ENCODE data around the gene ADPRHL1.

The ADPRHL1 gene

GRCh38 chr13:113413178-113413897 is 40.0 kb downstream of the ADPRHL1 start:
- DNase-seq, result no peak

GRCh38 chr13:113412440-113412839 is 40.8 kb downstream of the ADPRHL1 start:
- DNase-seq, result no peak

GRCh38 chr13:113411216-113412023 is 41.9 kb downstream of the ADPRHL1 start:
- no peak for DNase-seq

GRCh38 chr13:113410472-113411201 is 42.7 kb downstream of the ADPRHL1 start:
- DNase-seq, result no peak

GRCh38 chr13:113408562-113408961 is 44.7 kb downstream of the ADPRHL1 start:
- DNase-seq, result no peak

- no peak for DNase-seq
Observed at GRCh38 chr13:113407531-113408393, 45.5 kb downstream of the ADPRHL1 start.

- DNase-seq, result no peak
Observed at GRCh38 chr13:113407103-113407530, 46.2 kb downstream of the ADPRHL1 start.

- DNase-seq, result no peak
Observed at GRCh38 chr13:113406321-113407102, 46.8 kb downstream of the ADPRHL1 start.

GRCh38 chr13:113405481-113406300 is 47.6 kb downstream of the ADPRHL1 start:
- no peak for DNase-seq

- DNase-seq, result no peak
Observed at GRCh38 chr13:113404723-113405471, 48.4 kb downstream of the ADPRHL1 start.

- no peak for DNase-seq
Observed at GRCh38 chr13:113404366-113404722, 48.9 kb downstream of the ADPRHL1 start.

- DNase-seq, result no peak
Observed at GRCh38 chr13:113403255-113404104, 49.8 kb downstream of the ADPRHL1 start.

GRCh38 chr13:113402471-113403254 is 50.6 kb downstream of the ADPRHL1 start:
- DNase-seq, result no peak

- no peak for DNase-seq
Observed at GRCh38 chr13:113401452-113402415, 51.6 kb downstream of the ADPRHL1 start.

GRCh38 chr13:113400621-113401451 is 52.5 kb downstream of the ADPRHL1 start:
- no peak for DNase-seq

- DNase-seq, result no peak
Observed at GRCh38 chr13:113399755-113400149, 53.5 kb downstream of the ADPRHL1 start.
